Retina (tissue), 1 donor: ENCODE results near the gene C10orf105.

Experiments
- DNase-seq: peaks from one replicate; pipeline ENCODE4 v3.0.0-alpha.2; 2016

C10orf105 gene

DNA sequence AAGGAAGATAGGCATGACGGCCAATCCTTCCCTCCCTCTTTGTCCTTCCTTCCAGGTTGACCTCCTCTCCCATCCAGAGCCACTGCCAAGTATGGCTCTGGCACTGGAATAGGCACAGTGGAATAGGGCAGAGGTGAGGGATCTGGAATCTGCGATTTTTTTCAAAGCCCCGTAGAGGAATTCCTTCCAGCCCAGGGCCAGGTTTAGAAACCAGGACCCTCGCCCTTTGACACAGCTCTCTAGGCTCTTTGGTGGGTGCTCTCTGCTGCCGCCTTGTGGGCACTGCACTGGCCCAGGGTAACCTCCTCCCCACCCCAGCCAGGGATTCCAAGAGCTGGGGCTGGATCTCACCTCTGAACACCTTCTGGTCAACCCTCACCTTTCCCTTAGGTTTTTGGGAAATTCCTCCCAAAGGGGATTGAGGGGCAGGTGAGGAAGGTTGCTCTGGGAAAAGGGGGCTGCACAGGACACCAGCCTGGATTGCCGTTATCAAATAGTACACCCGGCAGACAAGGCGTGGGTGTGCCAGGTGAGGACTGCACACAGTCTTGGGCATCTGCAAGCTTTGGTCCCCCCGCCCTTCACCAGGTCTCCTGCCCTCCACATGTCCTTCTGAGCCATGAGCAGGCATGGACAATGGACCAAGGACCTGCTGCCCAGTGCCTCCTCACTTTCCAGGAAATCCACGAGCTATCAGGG is 22.8 kb downstream of the C10orf105 start:
- DNase-seq: peak; percentile 72

DNA sequence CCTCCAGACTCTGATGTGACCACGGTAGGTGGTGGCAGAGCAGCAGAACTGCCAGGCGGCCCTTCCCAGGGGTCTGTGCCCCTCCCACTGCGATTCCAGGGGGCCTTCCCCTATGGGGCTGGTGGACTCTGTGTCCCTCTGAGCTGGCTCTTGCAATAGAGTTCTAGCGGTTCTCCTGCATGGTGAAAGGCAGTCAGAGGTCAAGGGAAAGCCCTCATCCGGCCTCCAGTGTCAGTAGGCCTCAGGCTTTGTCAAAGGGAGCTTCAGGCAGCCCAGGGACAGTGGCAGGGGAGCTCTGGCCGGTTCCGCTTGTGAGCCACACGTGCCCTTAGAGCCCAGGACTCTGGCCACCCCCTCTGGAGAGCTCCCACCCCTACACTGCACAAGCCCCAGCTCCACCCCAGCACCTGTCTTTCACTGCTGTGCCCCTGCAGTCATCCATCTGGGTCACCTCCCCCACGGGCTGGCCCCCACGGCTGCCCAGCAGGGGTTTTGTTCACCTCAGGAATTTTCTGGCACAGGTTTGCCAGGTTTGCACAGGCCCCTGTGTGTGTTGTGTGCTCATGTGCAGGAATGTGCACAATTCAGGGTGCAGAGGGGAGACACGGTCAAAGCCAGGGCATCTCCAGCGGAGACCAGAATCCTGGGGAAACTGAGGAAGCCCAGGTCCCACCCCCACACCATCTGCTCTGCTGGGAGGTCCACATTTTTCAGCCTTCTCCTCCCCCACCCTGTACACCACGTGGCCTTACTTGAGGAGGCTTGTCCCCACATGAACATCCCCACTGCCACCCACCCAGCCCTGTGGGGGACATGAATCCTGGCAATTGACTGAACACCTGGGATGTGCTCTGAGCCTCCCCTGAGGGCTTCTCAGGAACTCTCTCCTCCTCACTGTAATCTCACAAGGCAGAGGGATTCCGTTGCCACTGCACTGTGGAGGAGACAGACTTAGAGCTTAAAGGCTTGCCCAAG is 23.8 kb downstream of the C10orf105 start:
- DNase-seq: no peak

DNA sequence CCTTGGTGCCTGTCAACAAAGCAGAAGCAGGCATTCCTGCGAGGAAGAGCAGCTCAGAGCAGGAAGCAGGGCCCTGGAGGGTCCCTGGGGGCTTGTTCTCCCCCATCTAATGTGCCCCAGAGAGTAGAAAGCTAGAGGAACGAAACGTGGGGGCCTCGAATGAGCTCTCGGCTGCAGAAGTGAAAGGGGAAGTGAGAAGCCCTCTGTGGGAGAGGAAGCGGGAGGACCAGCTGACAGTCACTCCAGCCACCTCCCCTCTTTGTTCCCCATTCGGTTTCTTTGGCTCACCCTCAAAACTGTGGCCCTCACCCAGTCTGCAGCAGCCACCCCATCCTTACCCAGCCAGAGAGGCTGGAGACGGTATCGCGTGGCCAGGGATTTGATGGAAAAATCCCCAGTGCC is 25.0 kb downstream of the C10orf105 start:
- DNase-seq: no peak

DNA sequence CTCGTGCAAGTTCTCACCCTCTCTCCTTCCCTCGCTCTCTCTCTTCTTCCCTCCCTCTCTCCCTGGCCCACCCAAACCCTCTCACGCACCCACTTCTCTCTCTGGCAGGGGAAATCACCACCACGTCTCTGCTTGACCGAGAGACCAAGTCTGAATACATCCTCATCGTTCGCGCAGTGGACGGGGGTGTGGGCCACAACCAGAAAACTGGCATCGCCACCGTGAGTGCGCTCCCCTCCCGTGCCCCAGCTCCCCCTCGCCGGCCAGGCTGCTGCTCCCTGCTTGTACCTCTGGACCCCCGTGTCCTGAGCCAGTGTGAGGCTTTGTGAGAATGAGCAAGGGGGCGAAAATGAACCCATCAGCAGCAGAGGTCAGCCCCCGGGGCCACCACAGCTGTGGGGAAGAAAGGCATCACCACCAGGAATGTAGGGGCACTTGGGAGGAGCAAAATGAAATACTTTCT is 25.5 kb downstream of the C10orf105 start:
- no peak for DNase-seq

DNA sequence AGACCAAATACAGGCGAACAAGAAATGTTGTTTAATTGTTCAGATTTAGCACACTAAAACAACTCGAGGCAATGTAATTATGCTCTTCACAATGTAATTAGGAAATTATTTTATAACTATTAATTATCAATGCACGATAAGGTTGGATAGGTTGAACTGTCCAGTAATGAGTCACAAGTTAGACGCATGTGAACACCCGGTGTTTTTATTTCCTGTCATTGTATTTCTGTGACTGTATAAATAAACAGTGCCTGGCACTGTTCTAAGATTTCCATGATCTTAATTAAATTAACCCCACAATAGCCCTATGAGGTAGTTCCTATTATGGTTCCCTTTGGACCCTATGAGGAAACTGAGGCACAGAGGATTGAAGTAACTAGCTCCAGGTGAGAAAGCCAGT is 26.2 kb downstream of the C10orf105 start:
- DNase-seq: no peak

DNA sequence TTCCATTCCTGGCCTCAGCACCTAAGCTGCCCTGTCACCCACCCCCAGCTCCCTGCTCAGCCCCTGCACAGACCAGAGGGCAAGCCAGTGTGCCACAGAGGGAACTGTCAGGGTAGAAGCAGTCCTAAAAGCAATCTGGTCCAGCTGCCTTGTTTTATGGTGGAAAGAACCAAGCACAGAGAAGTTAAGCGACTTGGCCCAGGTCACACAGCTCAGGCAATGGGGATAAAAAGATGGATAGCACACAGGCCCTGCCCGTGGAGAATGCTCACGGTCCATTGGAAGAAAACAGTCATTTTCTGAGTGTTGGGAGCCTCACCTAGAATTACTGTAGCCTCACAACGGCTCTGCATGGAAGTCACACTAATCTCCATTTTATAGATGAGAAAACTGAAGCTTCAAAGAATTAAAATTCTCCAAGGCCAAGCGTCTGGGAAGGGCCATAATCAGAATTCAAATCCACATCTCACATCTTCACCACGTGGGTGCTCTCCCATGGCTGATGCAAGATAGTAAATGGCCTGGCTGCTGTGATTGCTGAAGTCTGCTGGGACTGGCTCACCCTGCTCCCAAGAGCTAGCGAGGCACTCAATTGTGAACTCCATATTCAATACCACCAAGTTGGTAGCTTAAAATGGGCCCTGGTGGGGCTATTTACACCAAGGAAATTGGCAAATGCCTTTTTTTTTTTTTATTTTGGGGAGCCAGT is 26.8 kb downstream of the C10orf105 start:
- DNase-seq: no peak

DNA sequence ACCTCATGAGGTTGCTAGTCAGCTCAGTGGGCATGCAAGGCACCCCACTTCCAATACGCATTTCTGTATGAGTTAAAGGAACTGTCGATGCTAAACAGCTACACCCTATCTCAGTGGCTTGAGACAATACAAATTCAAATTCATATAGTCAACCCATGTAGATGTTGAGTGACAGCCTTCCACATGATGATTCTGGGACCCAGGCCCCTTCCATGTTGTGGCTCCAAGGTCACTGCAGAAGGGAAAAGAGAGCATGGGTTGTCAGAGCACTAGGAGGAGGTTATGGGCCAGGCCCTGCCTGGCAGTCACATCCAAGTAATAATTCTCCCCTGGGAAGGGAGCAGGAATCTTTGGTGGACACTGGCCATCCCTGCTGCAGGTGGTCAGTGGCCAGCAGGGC is 28.2 kb downstream of the C10orf105 start:
- DNase-seq: no peak

DNA sequence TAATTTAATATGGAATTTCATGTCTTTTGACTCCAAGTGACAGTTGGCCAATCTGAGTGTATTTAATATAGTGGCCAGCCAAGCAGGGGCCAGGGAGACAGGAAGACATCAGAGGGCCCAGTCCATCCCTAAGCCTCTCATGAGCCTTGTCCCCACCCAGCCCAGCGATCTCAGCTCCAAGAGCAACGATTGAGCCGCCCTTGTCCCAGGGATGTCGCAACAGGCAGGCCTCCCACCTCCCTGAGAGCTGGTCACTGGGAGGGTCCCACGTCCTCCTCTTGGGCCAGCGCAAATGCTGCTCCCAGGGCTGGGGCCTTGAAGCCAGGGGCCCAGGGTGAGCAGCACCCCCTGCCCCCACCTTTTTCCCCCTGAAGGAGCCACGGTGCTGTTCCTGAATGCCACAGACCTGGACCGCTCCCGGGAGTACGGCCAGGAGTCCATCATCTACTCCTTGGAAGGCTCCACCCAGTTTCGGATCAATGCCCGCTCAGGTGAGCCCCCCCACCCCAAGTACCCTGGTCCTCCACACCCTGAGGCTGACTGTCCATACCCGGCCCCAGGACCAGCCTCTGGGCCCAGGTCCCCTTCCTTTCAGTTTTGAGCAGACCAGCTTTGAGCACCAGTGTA is 29.4 kb downstream of the C10orf105 start:
- DNase-seq: no peak

DNA sequence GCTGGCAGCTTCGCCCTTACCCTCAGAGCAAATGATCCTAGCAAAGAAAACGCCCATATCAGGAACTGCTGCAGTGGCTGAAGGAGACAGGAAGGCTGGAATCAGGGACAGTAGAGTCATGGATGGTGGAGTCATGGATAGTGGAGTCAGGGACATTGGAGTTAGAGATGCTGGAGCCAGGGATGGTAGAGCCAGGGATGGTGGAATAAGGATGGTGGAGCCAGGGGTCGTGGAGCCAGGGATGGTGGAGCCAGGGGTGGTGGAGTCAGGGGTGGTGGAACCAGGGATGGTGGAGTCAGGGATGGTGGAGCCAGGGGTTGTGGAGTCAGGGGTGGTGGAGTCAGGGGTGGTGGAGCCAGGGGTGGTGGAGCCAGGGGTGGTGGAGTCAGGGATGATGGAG is 31.3 kb downstream of the C10orf105 start:
- no peak for DNase-seq

DNA sequence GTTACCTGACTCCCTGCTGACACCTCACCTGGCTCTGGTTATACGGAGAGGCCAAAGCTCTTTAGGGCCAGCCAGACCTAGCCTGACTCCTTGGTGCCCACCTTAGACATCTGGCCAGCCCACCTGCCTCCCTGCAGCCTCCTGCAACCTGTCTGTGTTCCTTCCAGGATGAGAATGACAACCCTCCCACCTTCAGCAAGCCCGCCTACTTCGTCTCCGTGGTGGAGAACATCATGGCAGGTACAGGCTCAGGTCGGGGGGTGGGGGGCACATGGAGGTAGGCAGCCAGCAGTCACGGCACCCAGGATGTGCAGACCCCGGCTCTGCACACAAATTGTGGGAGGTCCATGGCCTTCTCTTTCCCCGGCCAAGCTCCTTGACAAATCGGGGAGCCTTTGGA is 32.1 kb downstream of the C10orf105 start:
- no peak for DNase-seq

DNA sequence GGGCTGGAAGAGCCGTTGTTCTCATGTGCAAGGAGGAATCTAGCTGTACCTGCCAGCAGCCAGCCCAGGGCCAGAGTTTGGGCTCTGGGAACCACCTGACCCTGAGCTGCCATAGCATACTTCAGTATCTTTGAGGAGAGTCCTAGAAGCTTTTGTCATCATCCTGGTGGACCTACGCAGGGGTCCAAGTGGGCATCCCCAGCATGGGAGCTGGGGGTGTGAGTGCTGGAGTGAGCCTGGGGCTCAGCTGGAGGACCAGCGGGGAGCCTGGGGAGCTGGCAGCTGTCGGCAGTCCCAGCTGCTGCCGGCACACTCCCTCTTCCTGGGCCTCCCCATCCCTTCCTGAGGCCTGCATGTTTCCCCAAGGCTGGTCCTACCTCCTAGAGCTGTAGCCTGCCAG is 32.5 kb downstream of the C10orf105 start:
- DNase-seq: peak; percentile 59

DNA sequence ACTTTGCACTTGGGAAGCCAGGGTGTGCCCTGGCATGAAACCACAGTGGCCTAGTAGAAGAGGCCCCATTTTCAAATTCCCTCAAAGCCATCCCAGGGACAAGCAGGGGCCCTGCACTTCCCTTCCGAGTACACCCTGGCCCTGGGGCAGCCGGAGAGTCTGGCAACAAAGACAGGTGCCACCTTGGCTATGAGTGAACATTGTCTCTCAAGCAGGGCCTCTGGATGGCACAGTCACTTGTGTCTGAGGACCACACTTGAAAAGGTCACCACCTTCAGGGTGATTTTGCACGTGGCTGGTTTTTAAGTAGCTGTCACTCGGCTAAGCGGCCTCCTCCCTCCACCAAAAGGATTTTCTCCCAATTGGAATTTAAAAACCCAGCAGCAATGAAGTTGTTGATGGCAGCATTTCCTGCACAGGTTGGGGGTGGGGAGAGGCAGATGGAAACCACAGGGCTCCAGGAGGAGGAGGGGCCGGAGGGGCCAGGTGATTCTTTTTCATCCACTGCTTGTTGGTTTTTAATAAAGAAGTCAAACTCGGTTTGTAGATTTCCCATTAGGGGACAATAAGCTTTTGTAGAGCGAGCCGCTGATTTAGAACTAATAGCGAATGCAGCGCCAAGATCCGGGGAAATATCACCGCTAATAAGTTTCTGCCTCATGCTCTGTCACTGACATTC is 33.9 kb downstream of the C10orf105 start:
- peak; percentile 38 for DNase-seq

DNA sequence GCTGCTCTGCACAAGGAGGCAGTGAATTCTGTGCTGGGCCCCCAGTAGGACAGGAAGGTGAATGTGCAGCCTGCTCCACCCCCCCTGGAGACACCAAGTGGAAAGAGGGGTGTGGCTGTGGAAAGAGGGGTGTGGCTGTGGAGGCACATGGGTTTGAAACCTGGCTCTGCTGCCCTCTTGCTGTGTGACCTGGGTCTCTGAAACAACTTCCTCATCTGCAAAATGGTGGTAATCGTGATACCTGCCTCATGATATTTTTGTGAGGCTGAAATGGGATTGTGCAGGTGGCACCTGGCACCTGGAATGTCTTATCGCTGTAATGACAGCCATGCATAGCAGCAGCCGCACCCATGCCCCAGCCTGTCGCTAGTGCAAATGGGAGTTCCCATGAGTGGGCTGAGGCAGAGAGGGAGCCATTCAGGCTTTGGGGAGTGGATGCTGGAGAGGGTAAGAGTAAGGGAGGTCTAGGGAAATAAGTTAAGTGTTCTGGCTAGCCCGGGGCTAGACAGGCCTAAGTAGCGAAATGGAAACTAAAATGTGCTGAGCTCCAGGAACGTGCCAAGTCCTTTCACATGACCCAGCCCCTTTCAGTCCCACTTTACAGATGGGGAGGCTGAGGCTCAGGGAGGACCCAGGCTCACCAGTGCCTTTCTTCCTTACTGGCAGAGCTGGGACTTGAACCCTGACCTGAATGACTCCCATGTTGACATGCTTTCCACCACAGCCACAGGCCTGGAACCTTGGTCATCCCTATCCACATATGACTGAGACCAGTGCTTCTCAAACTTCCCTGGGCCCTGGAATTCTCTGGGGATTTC is 35.0 kb downstream of the C10orf105 start:
- no peak for DNase-seq

DNA sequence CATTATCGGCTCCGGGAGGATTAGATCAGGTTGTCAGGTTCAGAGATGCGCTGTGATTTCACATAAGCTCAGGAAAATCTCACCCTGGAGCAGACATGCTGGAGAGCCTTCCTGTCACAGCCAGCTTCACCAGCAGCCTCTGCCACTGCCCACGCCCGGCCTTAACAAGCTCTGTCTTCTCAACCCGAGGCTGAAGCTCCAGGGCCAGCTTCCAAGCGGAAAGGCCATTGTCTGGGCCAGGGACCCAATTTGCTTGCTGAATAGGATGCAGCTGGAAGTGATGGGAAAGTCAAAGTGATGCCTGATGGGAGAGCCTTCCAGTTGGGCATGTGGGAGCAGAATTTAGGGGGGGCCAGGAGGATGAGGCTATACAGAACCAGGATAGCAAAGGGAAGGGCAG is 36.3 kb downstream of the C10orf105 start:
- no peak for DNase-seq

DNA sequence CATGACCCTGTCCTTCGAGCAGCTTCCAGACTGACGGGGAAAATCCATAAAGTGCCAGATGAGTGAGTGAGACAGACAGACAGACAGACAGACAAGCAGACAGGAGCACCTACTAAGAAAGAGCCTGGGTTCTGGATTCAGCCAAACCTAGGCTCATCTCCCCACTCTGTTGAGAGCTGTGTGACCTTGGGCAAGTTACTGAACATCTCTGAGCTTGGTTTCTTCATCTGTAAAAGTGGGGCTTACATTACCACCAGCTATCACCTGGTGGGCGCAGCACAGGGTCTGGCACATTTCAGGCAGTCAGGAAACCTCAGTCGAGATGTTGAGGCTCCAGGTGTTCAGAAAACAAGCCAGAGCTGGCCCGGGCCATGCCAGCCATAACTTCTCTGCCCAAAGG is 37.6 kb downstream of the C10orf105 start:
- no peak for DNase-seq

DNA sequence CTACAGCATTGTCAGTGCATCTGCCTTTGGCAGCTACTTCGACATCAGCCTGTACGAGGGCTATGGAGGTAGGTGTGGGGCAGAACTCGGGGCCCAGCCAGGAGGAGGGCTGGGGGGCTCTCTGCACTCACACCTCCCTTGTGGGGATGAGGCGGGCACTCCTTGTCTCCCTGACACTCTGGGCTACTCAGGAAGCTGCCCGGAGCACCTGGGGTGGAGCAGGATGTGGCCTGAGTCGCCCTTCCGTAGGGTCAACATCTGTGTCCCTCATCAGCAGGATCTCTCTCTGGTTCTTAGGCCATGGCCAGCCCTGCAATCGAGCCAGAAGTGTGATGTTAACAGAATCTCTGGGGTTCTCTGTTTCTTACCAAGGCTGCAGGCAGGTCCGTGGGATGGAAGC is 40.2 kb downstream of the C10orf105 start:
- DNase-seq: no peak

DNA sequence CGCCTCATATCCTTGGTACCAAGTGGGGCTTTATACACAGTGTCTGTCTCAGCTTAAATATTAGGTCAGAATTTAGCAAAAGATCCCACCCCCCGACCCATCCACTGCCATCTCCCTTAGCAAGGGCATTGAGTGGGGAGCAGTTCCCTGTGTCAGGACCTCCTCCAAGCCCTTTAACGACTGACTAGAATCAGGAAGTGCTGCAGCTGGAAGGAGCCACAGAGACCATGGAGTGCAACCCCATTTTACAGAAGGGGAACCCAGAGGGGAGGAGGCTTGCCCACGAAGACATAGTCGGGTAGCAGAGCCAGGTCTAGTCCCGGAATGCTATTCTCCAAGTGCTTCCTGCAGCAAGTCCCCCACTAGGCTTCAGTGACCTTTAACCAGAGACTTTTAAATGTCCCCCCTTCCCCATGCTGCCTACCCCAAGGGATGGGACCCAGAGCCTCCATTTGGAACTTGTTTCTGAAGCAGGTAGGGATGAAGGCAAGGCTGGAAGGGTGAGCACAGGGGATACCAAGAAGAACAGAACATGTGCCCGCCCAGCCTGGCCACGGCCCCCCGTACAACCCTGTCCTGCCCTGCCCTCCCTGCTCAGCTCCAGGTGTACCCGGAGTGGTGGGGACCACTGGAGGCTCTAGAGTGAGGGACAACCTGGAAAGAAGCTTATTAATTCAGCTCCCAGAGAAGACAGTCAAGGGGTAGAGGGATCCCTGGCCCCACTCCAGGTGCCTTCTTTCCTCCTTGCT is 41.3 kb downstream of the C10orf105 start:
- DNase-seq: no peak

DNA sequence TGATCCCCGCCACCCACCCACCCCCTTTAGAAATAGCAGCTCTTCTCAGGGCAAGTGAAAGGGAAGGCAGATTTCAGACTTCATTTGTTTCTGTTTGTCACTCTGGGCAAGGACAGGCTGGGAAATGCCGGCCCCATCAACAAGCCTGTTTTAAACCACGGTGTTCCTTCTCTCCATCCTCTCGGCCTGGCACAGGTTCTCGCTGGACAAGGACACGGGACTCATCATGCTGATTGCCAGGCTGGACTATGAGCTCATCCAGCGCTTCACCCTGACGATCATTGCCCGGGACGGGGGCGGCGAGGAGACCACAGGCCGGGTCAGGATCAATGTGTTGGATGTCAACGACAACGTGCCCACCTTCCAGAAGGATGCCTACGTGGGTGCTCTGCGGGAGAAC is 42.3 kb downstream of the C10orf105 start:
- no peak for DNase-seq

DNA sequence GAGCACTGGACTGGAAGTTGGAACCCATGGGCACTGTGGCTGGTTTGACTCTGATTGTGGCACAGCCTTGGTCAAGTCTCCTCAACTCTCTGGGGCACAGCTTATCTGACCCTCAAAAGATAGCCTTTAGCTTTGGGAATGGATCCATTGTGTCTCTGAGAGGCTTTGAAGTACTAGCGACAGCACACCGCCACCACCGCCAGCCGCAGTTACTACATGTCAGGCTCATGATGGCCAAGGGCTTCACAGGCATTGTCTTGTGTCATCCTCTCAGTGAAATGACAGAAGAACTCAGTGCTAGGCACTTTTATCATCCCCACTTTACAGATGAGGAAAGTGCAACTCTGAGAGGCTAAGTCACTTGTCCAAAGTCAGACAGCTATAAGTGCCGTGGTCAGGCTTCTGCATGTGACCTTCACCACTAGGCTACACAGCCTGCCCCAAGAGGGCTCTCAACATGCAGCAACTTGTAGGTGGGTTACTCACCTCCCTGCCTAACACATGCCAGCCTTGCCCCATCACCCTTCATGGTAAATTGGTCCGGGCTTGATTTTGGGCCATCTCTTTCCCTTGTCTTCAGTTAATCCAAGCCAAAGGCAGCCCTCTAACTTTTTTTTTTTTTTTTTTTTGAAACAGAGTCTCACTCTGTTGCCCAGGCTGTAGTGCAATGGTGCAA is 44.1 kb downstream of the C10orf105 start:
- no peak for DNase-seq
